ENCODE data around the gene HECTD1.
"Not testable (repeated sequence)": the region's sequence is repeated elsewhere in the genome, so short reads cannot be mapped to it uniquely, and the experiment has no call there.

The HECTD1 gene

DNA sequence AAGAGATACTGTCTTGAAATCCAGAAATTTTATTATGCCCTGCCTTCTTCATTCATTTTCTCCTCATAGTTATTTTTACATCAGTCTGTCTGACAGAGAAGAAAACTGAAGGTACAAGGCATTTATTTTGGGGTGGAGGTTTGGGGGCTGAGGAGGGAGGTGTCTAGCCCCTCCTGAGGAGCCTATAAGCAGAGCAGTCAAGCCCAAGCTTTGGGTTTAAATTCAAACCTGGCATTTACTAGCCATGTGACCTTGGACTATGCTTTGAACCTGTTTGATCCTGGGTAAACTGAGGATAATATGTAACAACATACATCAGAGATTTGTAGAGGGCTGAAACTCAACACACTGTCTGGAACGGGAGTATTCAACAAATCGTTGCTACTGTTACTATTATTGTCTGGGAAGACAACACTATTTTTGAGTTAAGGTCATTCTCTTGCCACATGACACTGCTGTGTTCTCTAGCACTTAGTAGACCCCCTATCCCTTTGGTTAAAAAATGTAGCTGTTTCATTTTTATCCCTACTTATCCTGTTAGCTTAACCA, 115.4 kb downstream of the HECTD1 start:
- no peak for DNase-seq (ENCODE audit: low read depth)

DNA sequence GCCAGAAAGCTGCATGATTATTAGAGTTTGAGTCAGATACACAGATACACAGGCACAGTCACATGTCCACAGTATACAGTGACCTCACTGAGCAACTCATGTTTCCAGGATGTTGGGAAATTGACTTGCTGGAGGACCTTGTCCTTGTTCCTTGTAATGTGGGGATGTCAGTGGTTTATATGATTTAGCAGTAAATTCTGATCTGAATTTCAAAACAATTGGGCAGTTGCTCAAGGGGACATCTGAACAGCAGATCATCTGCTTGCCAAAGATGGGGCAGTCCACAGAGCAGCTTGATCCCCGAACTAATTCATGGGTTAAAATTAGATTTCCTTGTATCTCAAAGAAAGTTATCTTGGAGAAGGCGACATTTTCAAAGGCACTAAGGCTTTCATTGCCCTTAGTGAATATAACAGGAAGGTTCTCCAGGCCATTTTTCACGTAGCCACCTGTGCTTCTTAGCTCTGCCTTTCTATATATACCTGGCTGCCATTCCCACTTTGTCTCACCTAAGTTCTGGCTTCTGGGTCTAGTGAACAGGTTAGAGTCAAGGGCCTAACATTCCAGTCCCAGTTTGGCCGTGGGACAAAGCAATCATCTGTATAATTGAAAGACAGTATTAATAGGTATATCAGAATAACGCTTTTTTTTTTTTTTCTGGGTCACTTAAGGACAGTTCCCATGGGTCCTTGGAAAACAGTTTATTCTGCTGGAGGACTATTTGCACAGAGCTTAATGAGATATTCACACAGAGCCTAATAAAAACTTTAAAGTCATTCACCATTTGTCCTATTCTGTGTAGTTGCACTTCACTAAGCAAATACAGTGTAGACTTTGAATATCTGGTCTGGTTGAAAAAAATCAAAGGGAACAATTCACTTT, 116.5 kb downstream of the HECTD1 start:
- no peak for DNase-seq (ENCODE audit: low read depth)

DNA sequence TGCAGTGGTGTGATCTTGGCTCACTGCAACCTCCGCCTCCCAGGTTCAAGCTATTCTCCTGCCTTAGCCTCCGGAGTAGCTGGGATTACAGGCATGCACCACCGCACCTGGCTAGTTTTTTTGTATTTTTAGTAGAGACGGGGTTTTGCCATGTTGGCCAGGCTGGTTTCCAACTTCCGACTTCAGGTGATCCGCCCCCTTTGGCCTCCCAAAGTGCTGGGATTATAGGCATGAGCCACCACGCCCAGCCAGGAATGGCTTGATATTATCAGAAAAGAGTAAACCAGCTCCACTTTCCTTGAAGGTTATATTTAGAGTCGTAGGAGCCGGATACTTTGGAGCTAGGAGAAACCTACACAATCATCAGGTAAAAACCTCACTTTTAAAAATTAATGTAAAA, 121.1 kb downstream of the HECTD1 start:
- not testable (repeated sequence) for DNase-seq (ENCODE audit: low read depth)

DNA sequence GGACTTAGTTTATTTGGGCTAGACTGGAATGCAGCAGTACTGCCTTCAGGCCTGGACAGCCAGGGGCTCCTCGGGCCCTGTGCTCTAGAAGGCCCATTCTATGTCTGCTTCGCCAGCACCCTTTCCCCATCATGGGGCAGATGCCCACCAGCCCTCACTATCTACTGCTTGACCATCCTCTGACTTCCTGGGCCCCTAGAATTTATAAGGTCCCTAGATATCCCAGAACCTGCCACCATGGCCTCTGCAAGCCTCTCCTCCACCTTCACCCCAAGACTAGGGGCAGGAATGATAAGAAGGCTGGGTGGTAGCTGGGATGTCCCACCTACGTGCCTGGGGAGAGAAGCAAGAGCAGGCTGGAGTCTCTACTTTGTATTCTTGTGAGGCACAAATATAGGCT, 122.6 kb downstream of the HECTD1 start:
- DNase-seq (ENCODE audit: low read depth): no peak

DNA sequence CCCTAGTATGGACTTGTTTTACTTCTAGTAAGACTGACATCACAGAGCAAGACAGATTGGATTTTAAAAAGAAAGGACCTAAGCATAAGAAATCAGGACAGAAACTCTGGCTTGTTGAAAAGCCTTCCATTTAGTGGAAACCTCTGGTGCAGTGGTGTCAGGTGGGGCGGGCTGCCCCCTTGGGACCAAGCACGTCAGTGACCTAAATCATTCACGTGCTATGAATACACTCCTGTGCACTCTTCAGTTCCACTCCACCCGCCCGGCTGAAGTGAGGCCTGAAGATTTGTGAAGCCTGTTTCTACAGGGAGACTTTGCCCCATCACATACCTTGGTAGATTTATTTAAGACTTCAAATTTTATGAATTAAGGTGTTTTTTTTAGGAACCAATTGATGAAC, 123.2 kb downstream of the HECTD1 start:
- DNase-seq (ENCODE audit: low read depth): no peak

DNA sequence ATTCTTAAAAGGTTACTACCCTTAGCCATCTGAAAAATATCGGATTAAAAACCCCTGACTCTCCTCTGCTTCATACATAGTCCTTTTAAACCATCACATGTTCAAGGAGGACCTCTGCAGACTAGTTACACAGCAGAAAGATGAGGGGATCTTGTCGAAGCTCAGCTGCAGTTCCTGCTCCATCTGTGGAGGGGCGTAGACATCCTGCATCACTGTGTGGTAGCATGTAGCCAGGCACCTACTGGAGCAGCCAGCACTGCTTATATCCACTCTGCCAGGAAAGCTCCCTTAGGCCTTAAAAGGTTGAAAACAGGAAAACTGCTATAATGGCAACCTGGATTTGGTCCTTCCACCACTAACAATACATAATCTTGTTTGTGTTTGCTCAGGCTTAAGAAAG, 123.8 kb downstream of the HECTD1 start:
- no peak for DNase-seq (ENCODE audit: low read depth)

DNA sequence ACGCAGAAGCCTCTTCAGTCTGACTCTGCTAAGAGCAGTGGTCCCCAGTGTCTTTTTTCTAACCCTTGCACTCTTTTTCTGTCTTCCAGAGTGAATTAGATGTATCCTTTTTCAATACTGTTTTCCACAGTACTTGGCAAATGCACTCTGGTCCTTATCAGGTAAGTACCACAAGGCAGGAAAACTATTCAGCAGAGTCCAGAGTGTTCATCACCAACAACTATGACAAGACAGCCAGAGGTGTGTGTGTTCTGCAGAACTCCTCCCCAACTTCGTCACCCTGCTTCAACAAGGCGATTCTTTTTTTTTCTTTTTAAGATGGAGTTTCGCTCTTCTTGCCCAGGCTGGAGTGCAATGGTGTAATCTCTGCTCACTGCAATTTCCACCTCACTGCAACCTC, 127.1 kb downstream of the HECTD1 start:
- DNase-seq (ENCODE audit: low read depth): no peak

DNA sequence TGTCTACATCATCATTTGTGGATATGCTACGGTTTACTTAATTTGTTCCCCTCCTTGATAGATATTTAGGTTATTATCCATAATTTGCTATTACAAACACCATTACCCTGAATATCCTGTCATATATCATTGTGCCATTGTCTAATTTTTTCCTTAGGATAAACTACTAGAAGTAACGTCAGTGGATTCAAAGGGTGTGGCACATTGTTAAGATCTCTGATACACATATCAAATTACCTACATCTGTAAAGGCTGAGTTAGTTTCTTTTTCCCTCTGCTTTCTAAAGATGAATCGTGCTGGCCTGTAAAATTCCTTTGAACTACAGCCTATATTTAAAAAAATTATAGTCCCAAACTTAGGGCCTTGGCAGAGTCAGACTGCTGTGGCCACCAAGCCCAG, 127.5 kb downstream of the HECTD1 start:
- no peak for DNase-seq (ENCODE audit: low read depth)

DNA sequence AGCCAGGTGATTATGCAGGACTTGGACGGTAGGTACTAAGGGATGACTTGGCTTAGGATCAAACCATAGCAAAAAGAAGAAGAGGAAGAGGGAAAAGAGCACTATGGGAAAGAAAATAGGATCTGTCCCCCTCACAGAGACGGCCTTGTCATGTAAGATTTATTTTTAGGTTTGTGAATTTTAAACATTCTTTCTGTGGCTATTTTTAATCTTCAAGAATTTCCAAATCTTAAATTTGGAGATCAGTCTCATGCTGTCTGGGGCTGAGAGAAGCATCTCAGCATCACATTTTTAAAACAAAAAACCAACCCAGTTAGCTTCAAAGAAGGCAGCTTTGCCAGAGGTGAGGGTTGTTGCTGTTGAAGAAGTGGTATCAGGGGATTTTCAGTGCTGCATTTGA, 128.8 kb downstream of the HECTD1 start:
- no peak for DNase-seq (ENCODE audit: low read depth)

DNA sequence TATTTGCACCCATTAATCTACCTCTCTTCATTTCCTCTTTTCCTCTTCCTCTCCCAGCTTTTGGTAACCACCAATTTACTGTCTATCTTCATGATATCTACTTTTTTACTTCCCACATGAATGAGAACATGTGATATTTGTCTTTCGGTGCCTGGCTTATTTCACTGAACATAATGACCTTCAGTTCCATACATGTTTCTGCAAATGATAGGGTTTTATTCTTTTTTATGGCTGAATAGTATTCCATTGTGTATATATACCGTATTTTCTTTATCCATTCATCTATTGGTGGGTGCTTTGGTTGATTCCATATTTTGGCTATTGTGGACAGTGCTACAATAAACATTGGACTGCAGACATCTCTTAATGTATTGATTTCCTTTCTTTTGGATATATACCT, 132.4 kb downstream of the HECTD1 start:
- DNase-seq (ENCODE audit: low read depth): no peak

DNA sequence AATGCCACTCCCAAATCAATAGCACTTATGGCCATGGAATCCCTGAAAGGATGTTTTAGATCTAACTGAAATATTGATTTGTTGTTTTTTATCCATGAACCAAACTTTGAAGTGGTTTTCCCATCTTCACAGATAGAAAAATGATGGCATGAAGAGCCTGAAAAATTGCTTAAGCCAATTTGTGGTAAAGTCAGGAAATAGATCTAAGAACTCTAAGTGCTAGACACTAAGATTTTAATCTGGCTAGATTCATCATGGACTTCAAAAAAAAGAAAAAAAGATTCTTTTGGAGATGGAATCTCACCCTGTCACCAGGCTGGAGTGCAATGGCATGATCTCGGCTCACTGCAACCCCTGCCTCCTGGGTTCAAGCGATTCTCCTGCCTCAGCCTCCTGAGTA, 136.4 kb downstream of the HECTD1 start:
- DNase-seq (ENCODE audit: low read depth): no peak

DNA sequence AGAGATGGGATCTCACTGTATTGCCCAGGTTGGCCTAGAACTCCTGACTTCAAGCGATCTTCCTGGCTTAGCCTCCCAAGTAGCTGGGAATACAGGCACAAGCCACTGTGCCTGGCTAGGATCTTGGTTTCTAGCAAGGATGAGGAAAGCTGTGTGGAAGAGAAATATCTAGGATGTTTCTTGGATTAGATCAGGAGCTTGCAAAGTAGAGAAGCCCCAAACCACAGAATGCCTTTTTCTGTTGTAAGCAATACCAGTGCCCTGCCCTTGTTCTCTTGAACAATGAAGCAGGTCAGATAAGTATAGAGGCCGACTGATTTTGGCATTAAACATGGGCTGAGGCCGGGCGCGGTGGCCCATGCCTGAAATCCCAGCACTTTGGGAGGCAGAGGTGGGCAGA, 137.2 kb downstream of the HECTD1 start:
- DNase-seq (ENCODE audit: low read depth): no peak

DNA sequence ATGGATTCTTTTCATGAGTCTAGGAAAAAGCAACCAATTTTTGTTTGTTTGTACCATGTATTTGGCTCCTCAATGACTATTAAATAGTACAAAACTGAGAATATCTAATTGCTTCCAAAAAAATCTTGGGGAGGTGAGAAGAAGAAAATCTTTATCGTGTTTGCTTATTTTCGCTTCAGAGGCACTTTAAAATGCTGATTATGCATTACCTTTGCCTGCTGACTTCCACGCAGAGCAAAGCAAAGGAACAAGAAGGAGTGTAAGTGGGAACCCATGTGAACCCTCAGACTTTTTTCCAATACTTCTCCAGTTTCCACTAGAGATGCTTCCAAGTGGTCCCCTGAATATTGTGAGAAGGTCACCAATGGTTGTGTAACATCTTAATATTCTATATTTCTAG, 138.2 kb downstream of the HECTD1 start:
- DNase-seq (ENCODE audit: low read depth): no peak

DNA sequence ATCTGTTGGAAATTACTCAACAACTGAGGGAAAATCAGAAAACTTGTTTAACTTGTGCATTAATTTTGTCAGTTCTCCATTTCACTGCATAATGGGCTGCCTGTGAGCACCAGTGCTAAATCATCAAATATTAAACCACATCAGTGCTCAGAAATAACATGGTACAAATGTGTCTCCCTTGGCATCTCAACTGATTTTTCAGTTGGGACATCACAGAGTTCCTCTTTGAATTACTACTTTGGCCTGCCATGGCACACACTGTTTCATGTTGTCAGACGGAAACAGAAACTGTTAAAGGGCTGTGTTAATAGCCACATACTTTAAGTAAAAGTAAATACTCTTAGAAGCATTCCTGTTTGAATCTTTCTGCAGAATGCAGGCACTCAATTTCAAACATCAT, 139.4 kb downstream of the HECTD1 start:
- DNase-seq (ENCODE audit: low read depth): no peak

DNA sequence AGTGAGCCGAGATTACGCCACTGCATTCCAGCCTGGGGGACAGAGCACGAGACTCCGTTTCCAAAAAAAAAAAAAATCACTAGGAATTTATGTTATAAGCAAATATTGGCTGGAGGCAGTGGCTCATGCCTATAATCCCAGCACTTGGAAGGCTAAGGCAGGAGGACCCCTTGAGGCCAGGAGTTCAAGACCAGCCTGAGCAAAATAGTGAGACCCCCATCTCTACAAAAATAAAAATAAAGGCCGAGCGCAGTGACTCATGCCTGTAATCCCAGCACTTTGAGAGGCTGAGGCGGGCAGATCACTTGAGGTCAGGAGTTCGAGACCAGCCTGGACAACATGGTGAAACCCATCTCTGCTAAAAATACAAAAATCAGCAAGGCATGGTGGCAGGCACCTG, 144.7 kb downstream of the HECTD1 start:
- DNase-seq (ENCODE audit: low read depth): not testable (repeated sequence)

DNA sequence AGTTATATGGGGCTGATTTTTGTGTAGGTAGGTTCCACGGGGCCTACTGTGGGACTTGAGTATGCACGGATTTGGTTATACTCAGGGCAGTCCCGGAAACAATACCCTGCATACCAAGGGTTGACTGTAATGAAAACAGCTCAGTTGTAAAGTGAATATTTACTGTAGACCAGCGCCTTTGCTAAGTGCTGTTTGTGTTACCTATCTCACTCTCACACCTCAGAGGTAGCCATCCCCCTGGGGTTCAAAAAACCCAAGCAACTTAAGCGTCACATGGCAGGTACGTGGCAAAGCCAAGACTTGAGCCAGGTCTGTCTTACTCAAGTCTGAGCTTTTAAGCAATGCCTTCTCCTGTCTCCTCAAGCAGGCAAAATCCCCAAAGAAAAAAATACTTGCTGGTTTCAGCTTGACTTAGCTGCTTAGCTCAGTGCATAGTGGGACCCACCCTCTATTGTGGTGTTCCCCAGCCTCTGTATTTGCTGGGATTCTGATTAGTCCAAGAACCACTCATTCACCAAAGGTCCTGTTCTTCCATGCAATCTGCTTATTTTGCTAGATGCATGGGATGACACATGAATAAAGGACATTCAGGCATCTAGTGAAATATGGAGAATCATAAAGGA, 147.2 kb downstream of the HECTD1 start:
- no peak for DNase-seq (ENCODE audit: low read depth)

DNA sequence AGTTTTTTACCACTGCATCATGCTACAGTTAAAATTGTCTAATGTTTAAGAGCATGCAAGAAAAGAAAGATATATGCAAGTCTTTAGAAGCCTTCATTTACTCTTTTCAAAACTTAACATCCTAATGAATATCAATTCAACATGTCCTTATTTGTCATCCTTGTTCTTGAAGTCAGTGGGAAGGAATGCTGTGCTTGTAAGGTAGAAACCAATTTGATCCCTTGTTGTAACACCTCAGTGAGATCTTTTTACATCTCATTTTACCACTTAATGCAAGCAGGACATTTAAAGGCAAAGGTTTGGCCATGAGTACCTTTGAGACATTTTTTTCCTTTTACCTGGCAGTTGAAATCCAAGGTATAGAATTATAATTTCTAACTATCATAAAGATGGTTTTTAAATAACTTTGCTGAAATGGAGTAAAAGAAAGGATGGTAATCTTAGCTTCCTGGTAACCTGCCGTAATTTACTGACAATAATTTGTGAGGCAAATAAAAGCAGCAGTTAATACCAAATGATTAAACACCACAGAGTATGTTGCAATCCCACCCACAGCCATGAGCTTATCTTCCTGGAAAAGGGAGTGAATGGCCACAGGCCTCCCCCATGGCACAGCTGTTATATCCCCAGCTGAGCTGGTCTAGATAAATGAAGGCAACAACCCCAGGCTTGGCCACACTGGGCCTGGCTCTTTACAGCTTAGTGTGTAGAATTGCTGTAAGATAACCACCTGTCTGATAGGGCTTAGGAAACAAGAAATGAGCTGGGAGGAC, 148.3 kb downstream of the HECTD1 start:
- no peak for DNase-seq (ENCODE audit: low read depth)

DNA sequence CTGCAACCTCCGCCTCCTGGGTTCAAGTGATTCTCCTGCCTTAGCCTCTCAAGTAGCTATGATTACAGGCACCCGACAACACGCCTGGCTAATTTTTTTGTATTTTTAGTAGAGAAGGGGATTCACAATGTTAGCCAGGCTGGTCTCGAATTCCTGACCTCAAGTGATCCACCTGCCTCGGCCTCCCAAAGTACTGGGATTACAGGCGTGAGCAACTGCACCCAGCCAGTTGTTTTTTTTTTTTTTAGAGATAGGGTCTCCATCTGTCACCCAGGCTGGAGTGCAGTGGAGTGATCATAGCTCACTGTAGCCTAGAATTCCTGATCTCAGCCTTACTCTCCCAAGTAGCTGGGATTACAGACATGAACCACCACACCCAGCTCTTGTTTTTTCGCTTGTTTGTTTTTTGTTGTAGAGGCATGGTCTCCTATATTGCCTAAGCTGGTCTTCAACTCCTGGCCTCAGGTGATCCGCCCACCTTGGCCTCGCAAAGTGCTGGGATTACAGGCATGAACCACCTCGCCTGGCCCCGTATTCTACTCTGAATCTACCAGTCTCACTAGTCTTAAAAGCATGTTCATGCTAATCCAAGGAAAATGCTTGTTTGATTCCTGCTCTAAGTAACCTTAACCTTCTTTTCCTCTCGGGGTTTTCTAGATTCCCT, 149.8 kb downstream of the HECTD1 start:
- DNase-seq (ENCODE audit: low read depth): no peak

DNA sequence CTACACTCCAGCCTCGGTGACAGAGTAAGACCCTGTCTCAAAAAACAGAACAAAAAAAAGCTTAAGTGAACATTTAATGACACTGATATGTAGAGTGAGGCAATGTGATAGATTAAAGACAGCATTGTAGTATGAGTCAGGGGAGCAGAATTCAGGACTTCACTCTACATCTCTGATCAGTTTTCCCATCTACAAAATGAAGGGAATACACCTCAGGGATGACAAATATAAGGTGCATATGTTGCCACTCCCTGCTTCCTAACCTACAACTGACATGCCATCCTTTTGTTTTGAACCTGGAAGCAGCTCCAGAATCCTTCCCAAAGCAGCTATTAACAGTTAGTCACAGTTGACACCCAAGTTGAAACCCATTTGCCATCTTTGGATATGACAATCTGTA, 150.6 kb downstream of the HECTD1 start:
- no peak for DNase-seq (ENCODE audit: low read depth)

DNA sequence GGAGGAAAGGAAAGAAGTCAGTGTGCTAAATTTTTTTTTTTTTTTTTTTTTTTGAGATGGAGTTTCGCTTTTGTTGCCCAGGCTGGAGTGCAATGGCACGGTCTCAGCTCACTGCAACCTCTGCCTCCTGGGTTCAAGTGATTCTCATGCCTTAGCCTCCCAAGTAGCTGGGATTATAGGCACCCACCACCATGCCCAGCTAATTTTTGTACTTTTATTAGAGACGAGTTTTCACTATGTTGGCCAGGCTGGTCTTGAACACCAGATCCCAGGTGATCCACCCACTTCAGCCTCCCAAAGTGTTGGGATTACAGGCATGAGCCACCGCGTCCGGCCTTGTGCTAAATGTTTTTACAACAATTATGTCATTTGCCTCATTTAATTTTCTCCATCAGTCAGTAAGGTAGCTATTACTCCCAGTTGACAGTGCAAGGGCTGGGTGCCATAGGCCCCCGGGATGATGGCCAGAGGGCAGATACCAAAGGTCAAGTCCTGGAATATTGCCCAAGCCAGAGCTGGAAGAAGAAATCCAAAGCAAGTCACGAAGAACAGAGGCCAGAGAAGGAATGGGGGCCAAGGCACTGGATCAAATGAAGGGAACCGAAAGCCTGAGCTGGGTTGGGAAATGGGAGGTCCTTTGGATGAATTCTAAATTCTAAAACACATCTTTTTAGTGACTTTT, 154.5 kb downstream of the HECTD1 start:
- not testable (repeated sequence) for DNase-seq (ENCODE audit: low read depth)

DNA sequence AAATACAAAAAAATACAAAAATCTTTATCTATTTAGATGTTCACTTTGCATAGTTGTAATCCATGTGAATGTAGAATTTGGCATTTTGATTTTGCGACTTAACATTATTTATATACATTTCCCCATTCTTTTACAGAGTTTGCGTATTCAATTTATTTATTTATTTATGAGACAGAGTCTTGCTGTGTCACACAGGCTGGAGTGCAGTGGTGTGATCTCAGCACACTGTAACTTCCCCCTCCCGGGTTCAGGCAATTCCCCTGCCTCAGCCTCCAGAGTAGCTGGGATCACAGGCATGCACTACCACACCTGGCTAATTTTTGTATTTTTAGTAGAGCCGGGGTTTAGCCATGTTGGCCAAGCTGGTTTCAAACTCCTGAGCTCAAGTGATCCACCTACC, 156.1 kb downstream of the HECTD1 start:
- DNase-seq (ENCODE audit: low read depth): no peak

DNA sequence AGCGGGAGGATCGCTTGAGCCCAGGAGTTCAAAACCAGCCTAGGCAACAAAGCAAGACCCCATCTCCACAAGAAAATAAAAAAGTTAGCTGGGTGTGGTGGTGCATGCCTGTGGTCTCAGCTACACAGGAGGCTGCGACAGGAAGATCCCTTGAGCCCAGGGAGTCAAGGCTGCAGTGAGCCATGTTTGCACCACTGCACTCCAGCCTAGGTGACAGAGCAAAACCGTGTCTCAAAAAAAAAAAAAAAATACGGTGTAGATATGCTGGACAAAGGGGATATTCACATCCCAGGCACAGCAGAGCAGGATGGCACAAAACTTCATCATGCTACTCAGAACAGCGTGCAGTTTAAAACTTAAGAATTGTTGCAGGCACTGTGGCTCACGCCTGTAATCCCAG, 156.6 kb downstream of the HECTD1 start:
- DNase-seq (ENCODE audit: low read depth): no peak
